Loucy (cell line): ENCODE measurements around the gene GDPGP1.

ENCODE experiments used
- CTCF ChIP-seq: fragments of 200-600 bp; sonication (generic); conservative IDR thresholded peaks from 2 replicates; pipeline ENCODE4 v1.5.1; 2014; ENCODE audit warnings: mild to moderate bottlenecking, antibody characterized with exemption, low read length
- EZH2phosphoT487 ChIP-seq: fragments of 200-600 bp; IDR thresholded peaks from 2 replicates; pipeline ENCODE4 v1.6.1; 2018; ENCODE audit warnings: antibody characterized with exemption, mild to moderate bottlenecking, moderate library complexity, borderline replicate concordance

GRCh38 chr15:90232196-90232595, 1.8 kb upstream of the GDPGP1 start:
- TF ChIP-seq CTCF (no peak), EZH2phosphoT487 (no peak)
